GM23338 (cell line): Measurements from ENCODE around the gene PIGP. TPM values are rescaled to one million over a fixed set of nuclear protein-coding genes. Genes with fewer than 3 reads are reported as not detected.

ENCODE experiments used
- ATAC-seq: fragments of 200-7000 bp; cut with Tn5 transposase; 3 replicates; pipeline ENCODE4 v1.9.1; 2020
- DNase-seq: peaks from one replicate; pipeline ENCODE4 v3.0.0-alpha.2; 2015; ENCODE audit warnings: low spot score
- H2AFZ ChIP-seq: fragments of 200-600 bp; sonication (generic); 2 replicates; pipeline ENCODE4 v1.8.0; 2016; ENCODE audit warnings: antibody characterized with exemption, mild to moderate bottlenecking, moderate library complexity
- H3F3A ChIP-seq: fragments of 200-600 bp; sonication (generic); replicated peaks from 2 replicates; pipeline ENCODE4 v1.8.0; 2017; ENCODE audit warnings: antibody characterized with exemption, mixed run types, low read depth
- H3K27ac ChIP-seq: fragments of 200-600 bp; sonication (generic); 2 replicates; pipeline ENCODE4 v1.6.1; 2016; ENCODE audit warnings: low read depth
- H3K27me3 ChIP-seq: fragments of 200-600 bp; sonication (generic); 2 replicates; pipeline ENCODE4 v1.8.0; 2016; ENCODE audit warnings: mild to moderate bottlenecking, mixed run types, moderate library complexity; ENCODE audit not compliant: insufficient read depth
- H3K36me3 ChIP-seq: fragments of 200-600 bp; sonication (generic); 2 replicates; pipeline ENCODE4 v1.8.0; 2016; ENCODE audit warnings: mild to moderate bottlenecking; ENCODE audit not compliant: insufficient read depth
- H3K4me1 ChIP-seq: fragments of 200-600 bp; sonication (generic); 2 replicates; pipeline ENCODE4 v1.8.0; 2016; ENCODE audit warnings: mild to moderate bottlenecking, moderate library complexity; ENCODE audit not compliant: insufficient read depth
- H3K4me2 ChIP-seq: fragments of 200-600 bp; sonication (generic); 2 replicates; pipeline ENCODE4 v1.7.1; 2017; ENCODE audit warnings: mixed run types
- H3K4me3 ChIP-seq: fragments of 200-600 bp; sonication (generic); 2 replicates; pipeline ENCODE4 v1.6.1; 2016; ENCODE audit warnings: mixed run types
- H3K79me2 ChIP-seq: fragments of 200-600 bp; sonication (generic); replicated peaks from 2 replicates; pipeline ENCODE4 v1.8.0; 2017; ENCODE audit warnings: mild to moderate bottlenecking; ENCODE audit not compliant: insufficient read depth
- H3K9me2 ChIP-seq: fragments of 200-600 bp; sonication (generic); 2 replicates; pipeline ENCODE4 v1.8.0; 2017; ENCODE audit not compliant: insufficient read depth
- H4K20me1 ChIP-seq: fragments of 200-600 bp; sonication (generic); replicated peaks from 2 replicates; pipeline ENCODE4 v1.8.0; 2017; ENCODE audit warnings: mild to moderate bottlenecking; ENCODE audit not compliant: insufficient read depth
- H3K27ac Mint-ChIP-seq: 2 replicates; pipeline ENCODE4 v1.8.0; 2020; ENCODE audit warnings: inconsistent platforms, mild to moderate bottlenecking, moderate library complexity, mixed read lengths
- H3K27me3 Mint-ChIP-seq: 3 replicates; pipeline ENCODE4 v1.8.0; 2022; ENCODE audit warnings: low read depth, mild to moderate bottlenecking, moderate library complexity, mixed read lengths, inconsistent platforms; ENCODE audit not compliant: insufficient read depth, poor library complexity
- H3K36me3 Mint-ChIP-seq: 3 replicates; pipeline ENCODE4 v1.8.0; 2021; ENCODE audit warnings: low read depth, mild to moderate bottlenecking, inconsistent platforms, moderate library complexity, mixed read lengths
- H3K4me1 Mint-ChIP-seq: 3 replicates; pipeline ENCODE4 v1.8.0; 2020; ENCODE audit warnings: mild to moderate bottlenecking, inconsistent platforms, mixed read lengths
- H3K4me3 Mint-ChIP-seq: 3 replicates; pipeline ENCODE4 v1.8.0; 2021; ENCODE audit warnings: moderate library complexity, mild to moderate bottlenecking, inconsistent platforms, mixed read lengths
- H3K9me3 Mint-ChIP-seq: 3 replicates; pipeline ENCODE4 v1.8.0; 2020; ENCODE audit warnings: moderate library complexity, mild to moderate bottlenecking, inconsistent platforms, mixed read lengths
- CREB1 ChIP-seq: fragments of 250-450 bp; sonication (Bioruptor Pico); IDR thresholded peaks from 2 replicates; pipeline ENCODE4 v1.5.0; 2020; ENCODE audit warnings: low read depth, mild to moderate bottlenecking, moderate library complexity
- EZH2 ChIP-seq: fragments of 200-600 bp; sonication (generic); IDR thresholded peaks from one replicate; pipeline ENCODE4 v1.8.0; 2017; ENCODE audit warnings: antibody characterized with exemption, mild to moderate bottlenecking, low read depth; ENCODE audit not compliant: unreplicated experiment
- EZH2phosphoT487 ChIP-seq: fragments of 200-600 bp; sonication (generic); IDR thresholded peaks from one replicate; pipeline ENCODE4 v1.8.1; 2018; ENCODE audit warnings: antibody characterized with exemption; ENCODE audit not compliant: unreplicated experiment
- JUNB ChIP-seq: IDR thresholded peaks from one replicate; pipeline ENCODE4 v1.6.1; 2016; ENCODE audit warnings: antibody characterized with exemption; ENCODE audit not compliant: unreplicated experiment
- NANOG ChIP-seq: IDR thresholded peaks from 2 replicates; pipeline ENCODE4 v1.6.1; 2016; ENCODE audit warnings: antibody characterized with exemption, borderline replicate concordance
- POLR2AphosphoS5 ChIP-seq: IDR thresholded peaks from 2 replicates; pipeline ENCODE4 v1.6.1; 2016; ENCODE audit warnings: antibody characterized with exemption, low read depth
- ZNF114 ChIP-seq: fragments of 250-450 bp; sonication (Bioruptor Pico); IDR thresholded peaks from 2 replicates; pipeline ENCODE4 v1.5.0; 2020; ENCODE audit warnings: mild to moderate bottlenecking, moderate library complexity
- ZNF331 ChIP-seq: fragments of 250-450 bp; sonication (Bioruptor Pico); IDR thresholded peaks from 2 replicates; pipeline ENCODE4 v1.5.0; 2020; ENCODE audit warnings: low read depth, mild to moderate bottlenecking, moderate library complexity
- polyA plus RNA-seq: library from polyadenylated mRNA; unstranded; fragments of >200 nt; fragmentation: Nextera tagmentation; extraction: Ambion mirVana; gene quantifications from 2 replicates; pipeline ENCODE4 v1.2.1, GENCODE V29; 2016
- total RNA-seq: library from RNA; depleted of rRNA; stranded (reverse); fragments of >200 nt; shearing (Covaris generic); gene quantifications from 2 replicates; pipeline ENCODE4 v1.2.3, GENCODE V29; 2014
- TF ChIP-seq, protein P1 (sequence below), 2 experiments: fragments of 200-600 bp in 1 of 2; sonication (generic) in 1 of 2; conservative IDR thresholded peaks; 2 replicates each; pipeline versions ENCODE4 v1.5.1 to v1.6.1; 2016 to 2017; ENCODE audit warnings: antibody characterized with exemption in 2 of 2, low read depth in 2 of 2, mild to moderate bottlenecking in 2 of 2, moderate library complexity in 1 of 2
- TF ChIP-seq, protein P2 (sequence below): IDR thresholded peaks from 2 replicates; pipeline ENCODE4 v1.6.1; 2016; ENCODE audit warnings: antibody characterized with exemption
- TF ChIP-seq, protein P3 (sequence below): fragments of 250-450 bp; sonication (Bioruptor Pico); IDR thresholded peaks from 2 replicates; pipeline ENCODE4 v1.5.0; 2020; ENCODE audit warnings: mild to moderate bottlenecking, moderate library complexity

The PIGP gene
- total and polyA plus RNA-seq, 2 experiments from 2014 or later: 5.2 to 19.6 TPM

DNA sequence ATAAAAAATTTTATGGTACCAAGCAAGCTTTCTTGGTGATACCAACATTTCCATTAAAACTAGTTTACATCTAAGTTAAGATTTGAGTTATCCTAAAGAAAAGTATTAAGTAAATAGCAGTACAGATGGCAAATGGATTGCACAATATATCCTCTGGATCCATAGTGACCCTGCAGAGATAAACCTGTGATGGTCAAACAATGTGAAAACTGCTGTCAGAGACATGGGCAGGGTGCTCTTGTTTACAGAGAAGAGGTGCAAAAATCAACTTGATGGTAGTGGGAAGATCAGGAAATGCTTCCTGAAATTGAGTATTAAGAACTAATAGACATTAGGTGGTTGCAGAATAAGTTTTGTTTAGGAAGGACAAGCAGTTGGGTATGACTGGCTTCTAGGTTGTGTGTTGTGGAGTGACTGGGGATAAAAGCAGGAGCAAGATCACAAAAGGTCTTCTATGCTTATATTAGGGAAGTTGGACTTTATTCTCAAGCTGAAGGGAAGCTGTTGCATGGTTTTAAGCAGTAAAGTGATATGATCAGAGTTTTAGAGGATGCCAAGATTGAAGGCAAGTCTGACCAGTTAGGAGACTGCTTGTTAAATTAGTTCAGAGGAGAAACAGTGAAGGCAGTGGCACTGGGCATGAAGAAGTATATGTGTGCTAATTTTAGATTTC is 10.1 kb upstream of the PIGP start (continued):
- TF ChIP-seq ZNF114 (CRISPR knock-in tag) (no peak), ZNF331 (CRISPR knock-in tag) (no peak), JUNB (no peak), EZH2phosphoT487 (no peak), CREB1 (CRISPR knock-in tag) (no peak), NANOG (no peak)
- TF ChIP-seq, protein P1, sequence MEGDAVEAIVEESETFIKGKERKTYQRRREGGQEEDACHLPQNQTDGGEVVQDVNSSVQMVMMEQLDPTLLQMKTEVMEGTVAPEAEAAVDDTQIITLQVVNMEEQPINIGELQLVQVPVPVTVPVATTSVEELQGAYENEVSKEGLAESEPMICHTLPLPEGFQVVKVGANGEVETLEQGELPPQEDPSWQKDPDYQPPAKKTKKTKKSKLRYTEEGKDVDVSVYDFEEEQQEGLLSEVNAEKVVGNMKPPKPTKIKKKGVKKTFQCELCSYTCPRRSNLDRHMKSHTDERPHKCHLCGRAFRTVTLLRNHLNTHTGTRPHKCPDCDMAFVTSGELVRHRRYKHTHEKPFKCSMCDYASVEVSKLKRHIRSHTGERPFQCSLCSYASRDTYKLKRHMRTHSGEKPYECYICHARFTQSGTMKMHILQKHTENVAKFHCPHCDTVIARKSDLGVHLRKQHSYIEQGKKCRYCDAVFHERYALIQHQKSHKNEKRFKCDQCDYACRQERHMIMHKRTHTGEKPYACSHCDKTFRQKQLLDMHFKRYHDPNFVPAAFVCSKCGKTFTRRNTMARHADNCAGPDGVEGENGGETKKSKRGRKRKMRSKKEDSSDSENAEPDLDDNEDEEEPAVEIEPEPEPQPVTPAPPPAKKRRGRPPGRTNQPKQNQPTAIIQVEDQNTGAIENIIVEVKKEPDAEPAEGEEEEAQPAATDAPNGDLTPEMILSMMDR (conservative IDR thresholded peaks at IDR 0.05; ENCODE audit: low read depth in 2 of 2): no peak
- TF ChIP-seq, protein P2, sequence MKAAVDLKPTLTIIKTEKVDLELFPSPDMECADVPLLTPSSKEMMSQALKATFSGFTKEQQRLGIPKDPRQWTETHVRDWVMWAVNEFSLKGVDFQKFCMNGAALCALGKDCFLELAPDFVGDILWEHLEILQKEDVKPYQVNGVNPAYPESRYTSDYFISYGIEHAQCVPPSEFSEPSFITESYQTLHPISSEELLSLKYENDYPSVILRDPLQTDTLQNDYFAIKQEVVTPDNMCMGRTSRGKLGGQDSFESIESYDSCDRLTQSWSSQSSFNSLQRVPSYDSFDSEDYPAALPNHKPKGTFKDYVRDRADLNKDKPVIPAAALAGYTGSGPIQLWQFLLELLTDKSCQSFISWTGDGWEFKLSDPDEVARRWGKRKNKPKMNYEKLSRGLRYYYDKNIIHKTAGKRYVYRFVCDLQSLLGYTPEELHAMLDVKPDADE: no peak

DNA sequence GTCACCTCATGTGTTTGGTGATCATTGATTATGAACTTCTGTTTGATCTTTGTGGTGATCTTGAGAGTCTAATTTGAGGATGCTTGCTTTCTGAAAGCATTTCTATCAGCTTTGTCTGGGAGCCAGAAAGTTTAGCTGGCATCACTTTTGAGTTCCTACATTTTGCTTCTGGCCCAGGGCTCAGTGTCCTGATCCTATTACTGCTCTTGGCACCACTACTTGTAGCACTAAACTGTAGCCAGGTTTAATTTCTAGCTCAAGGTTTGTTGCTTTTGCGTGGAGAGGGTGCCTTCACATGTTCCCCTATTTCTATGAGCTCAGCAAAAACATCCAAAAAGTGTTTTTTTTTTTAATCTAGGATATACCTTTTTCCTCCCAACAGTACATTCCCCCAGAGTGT is 9.5 kb upstream of the PIGP start:
- no peak overlapping the region for H3K27ac Mint-ChIP-seq
- H3K27me3 Mint-ChIP-seq: no peaks in the 10 kb centered on the region
- DNase-seq (no peak), ATAC-seq (no peak)
- no peak overlapping the region for H3K4me3 Mint-ChIP-seq
- H3K9me3 Mint-ChIP-seq: no peaks in the 10 kb centered on the region
- Histone ChIP-seq H3K36me3 (no peaks in the 10 kb centered on the region), H3F3A (no peaks in the 10 kb centered on the region), H4K20me1 (no peaks in the 10 kb centered on the region), H3K4me2 (no peak overlapping the region), H3K9me2 (no peaks in the 10 kb centered on the region), H2AFZ (no peak overlapping the region), H3K79me2 (peaks cover 21% of the 10 kb centered on the region), H3K27ac (no peak overlapping the region), H3K4me3 (no peak overlapping the region), H3K27me3 (no peaks in the 10 kb centered on the region), H3K4me1 (no peaks in the 10 kb centered on the region)
- H3K4me1 Mint-ChIP-seq: no peaks in the 10 kb centered on the region
- TF ChIP-seq NANOG (no peak), JUNB (no peak), POLR2AphosphoS5 (no peak), ZNF114 (CRISPR knock-in tag) (no peak), EZH2 (no peak), EZH2phosphoT487 (no peak)
- TF ChIP-seq, protein P3, sequence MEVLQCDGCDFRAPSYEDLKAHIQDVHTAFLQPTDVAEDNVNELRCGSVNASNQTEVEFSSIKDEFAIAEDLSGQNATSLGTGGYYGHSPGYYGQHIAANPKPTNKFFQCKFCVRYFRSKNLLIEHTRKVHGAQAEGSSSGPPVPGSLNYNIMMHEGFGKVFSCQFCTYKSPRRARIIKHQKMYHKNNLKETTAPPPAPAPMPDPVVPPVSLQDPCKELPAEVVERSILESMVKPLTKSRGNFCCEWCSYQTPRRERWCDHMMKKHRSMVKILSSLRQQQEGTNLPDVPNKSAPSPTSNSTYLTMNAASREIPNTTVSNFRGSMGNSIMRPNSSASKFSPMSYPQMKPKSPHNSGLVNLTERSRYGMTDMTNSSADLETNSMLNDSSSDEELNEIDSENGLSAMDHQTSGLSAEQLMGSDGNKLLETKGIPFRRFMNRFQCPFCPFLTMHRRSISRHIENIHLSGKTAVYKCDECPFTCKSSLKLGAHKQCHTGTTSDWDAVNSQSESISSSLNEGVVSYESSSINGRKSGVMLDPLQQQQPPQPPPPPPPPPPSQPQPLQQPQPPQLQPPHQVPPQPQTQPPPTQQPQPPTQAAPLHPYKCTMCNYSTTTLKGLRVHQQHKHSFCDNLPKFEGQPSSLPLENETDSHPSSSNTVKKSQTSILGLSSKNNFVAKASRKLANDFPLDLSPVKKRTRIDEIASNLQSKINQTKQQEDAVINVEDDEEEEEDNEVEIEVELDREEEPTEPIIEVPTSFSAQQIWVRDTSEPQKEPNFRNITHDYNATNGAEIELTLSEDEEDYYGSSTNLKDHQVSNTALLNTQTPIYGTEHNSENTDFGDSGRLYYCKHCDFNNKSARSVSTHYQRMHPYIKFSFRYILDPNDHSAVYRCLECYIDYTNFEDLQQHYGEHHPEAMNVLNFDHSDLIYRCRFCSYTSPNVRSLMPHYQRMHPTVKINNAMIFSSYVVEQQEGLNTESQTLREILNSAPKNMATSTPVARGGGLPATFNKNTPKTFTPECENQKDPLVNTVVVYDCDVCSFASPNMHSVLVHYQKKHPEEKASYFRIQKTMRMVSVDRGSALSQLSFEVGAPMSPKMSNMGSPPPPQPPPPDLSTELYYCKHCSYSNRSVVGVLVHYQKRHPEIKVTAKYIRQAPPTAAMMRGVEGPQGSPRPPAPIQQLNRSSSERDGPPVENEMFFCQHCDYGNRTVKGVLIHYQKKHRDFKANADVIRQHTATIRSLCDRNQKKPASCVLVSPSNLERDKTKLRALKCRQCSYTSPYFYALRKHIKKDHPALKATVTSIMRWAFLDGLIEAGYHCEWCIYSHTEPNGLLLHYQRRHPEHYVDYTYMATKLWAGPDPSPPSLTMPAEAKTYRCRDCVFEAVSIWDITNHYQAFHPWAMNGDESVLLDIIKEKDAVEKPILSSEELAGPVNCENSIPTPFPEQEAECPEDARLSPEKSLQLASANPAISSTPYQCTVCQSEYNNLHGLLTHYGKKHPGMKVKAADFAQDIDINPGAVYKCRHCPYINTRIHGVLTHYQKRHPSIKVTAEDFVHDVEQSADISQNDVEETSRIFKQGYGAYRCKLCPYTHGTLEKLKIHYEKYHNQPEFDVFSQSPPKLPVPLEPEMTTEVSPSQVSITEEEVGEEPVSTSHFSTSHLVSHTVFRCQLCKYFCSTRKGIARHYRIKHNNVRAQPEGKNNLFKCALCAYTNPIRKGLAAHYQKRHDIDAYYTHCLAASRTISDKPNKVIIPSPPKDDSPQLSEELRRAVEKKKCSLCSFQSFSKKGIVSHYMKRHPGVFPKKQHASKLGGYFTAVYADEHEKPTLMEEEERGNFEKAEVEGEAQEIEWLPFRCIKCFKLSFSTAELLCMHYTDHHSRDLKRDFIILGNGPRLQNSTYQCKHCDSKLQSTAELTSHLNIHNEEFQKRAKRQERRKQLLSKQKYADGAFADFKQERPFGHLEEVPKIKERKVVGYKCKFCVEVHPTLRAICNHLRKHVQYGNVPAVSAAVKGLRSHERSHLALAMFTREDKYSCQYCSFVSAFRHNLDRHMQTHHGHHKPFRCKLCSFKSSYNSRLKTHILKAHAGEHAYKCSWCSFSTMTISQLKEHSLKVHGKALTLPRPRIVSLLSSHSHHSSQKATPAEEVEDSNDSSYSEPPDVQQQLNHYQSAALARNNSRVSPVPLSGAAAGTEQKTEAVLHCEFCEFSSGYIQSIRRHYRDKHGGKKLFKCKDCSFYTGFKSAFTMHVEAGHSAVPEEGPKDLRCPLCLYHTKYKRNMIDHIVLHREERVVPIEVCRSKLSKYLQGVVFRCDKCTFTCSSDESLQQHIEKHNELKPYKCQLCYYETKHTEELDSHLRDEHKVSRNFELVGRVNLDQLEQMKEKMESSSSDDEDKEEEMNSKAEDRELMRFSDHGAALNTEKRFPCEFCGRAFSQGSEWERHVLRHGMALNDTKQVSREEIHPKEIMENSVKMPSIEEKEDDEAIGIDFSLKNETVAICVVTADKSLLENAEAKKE (CRISPR knock-in tag): no peak
- TF ChIP-seq, protein P1 (conservative IDR thresholded peaks at IDR 0.05; ENCODE audit: low read depth in 2 of 2): no peak
- 0 out of 3 replicates have a peak, but pooled peaks cover 3% of the 10 kb centered on the region for H3K36me3 Mint-ChIP-seq
